T-helper 2 cell treated with Interferon-gamma antibody and Interleukin-4, amounts not matched to agents 5 μg/mL and 100 μg/mL, for 36 hours (primary cell): Measurements from ENCODE around the gene LPXN.

Experiments used
- DNase-seq: peaks from one replicate; pipeline ENCODE4 v3.0.0; 2021; ENCODE audit warnings: low spot score
- H3K27ac Mint-ChIP-seq: one replicate; pipeline ENCODE4 v1.8.0; 2021; ENCODE audit warnings: mild to moderate bottlenecking, mixed read lengths
- H3K27me3 Mint-ChIP-seq: one replicate; pipeline ENCODE4 v1.8.0; 2021; ENCODE audit warnings: low read depth, mixed read lengths
- H3K36me3 Mint-ChIP-seq: one replicate; pipeline ENCODE4 v1.8.0; 2021; ENCODE audit warnings: low read depth, mixed read lengths
- H3K4me1 Mint-ChIP-seq: one replicate; pipeline ENCODE4 v1.8.0; 2021; ENCODE audit warnings: low read depth, mixed read lengths
- H3K4me3 Mint-ChIP-seq: one replicate; pipeline ENCODE4 v1.8.0; 2022; ENCODE audit warnings: mild to moderate bottlenecking, moderate library complexity, mixed read lengths
- H3K9me3 Mint-ChIP-seq: one replicate; pipeline ENCODE4 v1.8.0; 2021; ENCODE audit warnings: mixed read lengths

Gene LPXN

GRCh38 chr11:58524232-58525036 is 51.2 kb downstream of the LPXN start:
- H3K36me3 Mint-ChIP-seq = peaks cover 39% of the 10 kb centered on the region
- peak overlapping the region; percentile 80 for H3K4me3 Mint-ChIP-seq
- H3K4me1 Mint-ChIP-seq = peaks cover 46% of the 10 kb centered on the region
- no peaks in the 10 kb centered on the region for H3K9me3 Mint-ChIP-seq
- H3K27me3 Mint-ChIP-seq = no peaks in the 10 kb centered on the region
- DNase-seq = peak; percentile 42
- H3K27ac Mint-ChIP-seq = peak overlapping the region; percentile 81

- DNase-seq = no peak
- Mint-ChIP-seq H3K36me3 (no peaks in the 10 kb centered on the region), H3K4me3 (no peak overlapping the region), H3K4me1 (peaks cover 3% of the 10 kb centered on the region), H3K27ac (no peak overlapping the region), H3K27me3 (no peaks in the 10 kb centered on the region), H3K9me3 (no peaks in the 10 kb centered on the region)
Measured at GRCh38 chr11:58513747-58514367, 61.8 kb downstream of the LPXN start.

GRCh38 chr11:58511636-58512035 is 64.0 kb downstream of the LPXN start:
- Mint-ChIP-seq H3K4me1 (peaks cover 3% of the 10 kb centered on the region), H3K4me3 (no peak overlapping the region), H3K9me3 (no peaks in the 10 kb centered on the region), H3K27me3 (no peaks in the 10 kb centered on the region), H3K27ac (no peak overlapping the region), H3K36me3 (no peaks in the 10 kb centered on the region)
- DNase-seq = no peak

GRCh38 chr11:58509748-58510147 is 65.9 kb downstream of the LPXN start:
- H3K27ac Mint-ChIP-seq = no peak overlapping the region
- H3K4me3 Mint-ChIP-seq = no peak overlapping the region
- H3K27me3 Mint-ChIP-seq = no peaks in the 10 kb centered on the region
- H3K36me3 Mint-ChIP-seq = no peaks in the 10 kb centered on the region
- no peak for DNase-seq
- H3K4me1 Mint-ChIP-seq = no peaks in the 10 kb centered on the region
- no peaks in the 10 kb centered on the region for H3K9me3 Mint-ChIP-seq

GRCh38 chr11:58508814-58509213 is 66.8 kb downstream of the LPXN start:
- Mint-ChIP-seq H3K36me3 (no peaks in the 10 kb centered on the region), H3K9me3 (no peaks in the 10 kb centered on the region), H3K27ac (no peak overlapping the region), H3K4me1 (no peaks in the 10 kb centered on the region), H3K27me3 (no peaks in the 10 kb centered on the region), H3K4me3 (no peak overlapping the region)
- no peak for DNase-seq

- no peaks in the 10 kb centered on the region for H3K27me3 Mint-ChIP-seq
- H3K4me1 Mint-ChIP-seq = no peaks in the 10 kb centered on the region
- no peaks in the 10 kb centered on the region for H3K9me3 Mint-ChIP-seq
- no peak for DNase-seq
- no peak within 1 kb of the TSS for H3K27ac Mint-ChIP-seq
- H3K36me3 Mint-ChIP-seq = peaks cover 2% of the 10 kb centered on the region
- H3K4me3 Mint-ChIP-seq = no peak within 1 kb of the TSS
Measured at GRCh38 chr11:58508005-58508404, 67.7 kb downstream of the LPXN start, which contains the start of gene OR5B21. OR5B21 (minus strand) TSS chr11:58508105; CDS start chr11:58508105, 0 bp downstream.

- DNase-seq = no peak
- H3K9me3 Mint-ChIP-seq = no peaks in the 10 kb centered on the region
- peaks cover 2% of the 10 kb centered on the region for H3K36me3 Mint-ChIP-seq
- H3K27ac Mint-ChIP-seq = no peak overlapping the region
- H3K4me3 Mint-ChIP-seq = no peak overlapping the region
- no peaks in the 10 kb centered on the region for H3K4me1 Mint-ChIP-seq
- H3K27me3 Mint-ChIP-seq = no peaks in the 10 kb centered on the region
Measured at GRCh38 chr11:58507355-58507754, 68.3 kb downstream of the LPXN start.

- Mint-ChIP-seq H3K27me3 (no peaks in the 10 kb centered on the region), H3K4me3 (no peak overlapping the region), H3K27ac (no peak overlapping the region), H3K4me1 (no peaks in the 10 kb centered on the region), H3K9me3 (no peaks in the 10 kb centered on the region), H3K36me3 (peaks cover 2% of the 10 kb centered on the region)
- no peak for DNase-seq
Measured at GRCh38 chr11:58506935-58507334, 68.7 kb downstream of the LPXN start.

GRCh38 chr11:58505849-58506248 is 69.8 kb downstream of the LPXN start:
- Mint-ChIP-seq H3K9me3 (no peaks in the 10 kb centered on the region), H3K4me3 (no peak overlapping the region), H3K27me3 (no peaks in the 10 kb centered on the region), H3K4me1 (no peaks in the 10 kb centered on the region), H3K36me3 (peaks cover 2% of the 10 kb centered on the region), H3K27ac (no peak overlapping the region)
- peak; percentile 26 for DNase-seq

- DNase-seq = no peak
- H3K36me3 Mint-ChIP-seq = peaks cover 2% of the 10 kb centered on the region
- H3K9me3 Mint-ChIP-seq = no peaks in the 10 kb centered on the region
- H3K4me3 Mint-ChIP-seq = no peak overlapping the region
- no peaks in the 10 kb centered on the region for H3K27me3 Mint-ChIP-seq
- H3K4me1 Mint-ChIP-seq = no peaks in the 10 kb centered on the region
- H3K27ac Mint-ChIP-seq = no peak overlapping the region
Measured at GRCh38 chr11:58504232-58504631, 71.4 kb downstream of the LPXN start.

GRCh38 chr11:58503361-58503856 is 72.2 kb downstream of the LPXN start:
- Mint-ChIP-seq H3K4me1 (peaks cover 6% of the 10 kb centered on the region), H3K36me3 (peaks cover 2% of the 10 kb centered on the region), H3K9me3 (no peaks in the 10 kb centered on the region), H3K27me3 (no peaks in the 10 kb centered on the region), H3K27ac (no peak overlapping the region), H3K4me3 (no peak overlapping the region)
- DNase-seq = no peak

- DNase-seq = no peak
- Mint-ChIP-seq H3K4me3 (no peak overlapping the region), H3K9me3 (no peaks in the 10 kb centered on the region), H3K36me3 (peaks cover 2% of the 10 kb centered on the region), H3K4me1 (peaks cover 6% of the 10 kb centered on the region), H3K27ac (no peak overlapping the region), H3K27me3 (no peaks in the 10 kb centered on the region)
Measured at GRCh38 chr11:58502004-58502403, 73.7 kb downstream of the LPXN start.

GRCh38 chr11:58498464-58498863 is 77.2 kb downstream of the LPXN start:
- Mint-ChIP-seq H3K9me3 (no peaks in the 10 kb centered on the region), H3K27me3 (no peaks in the 10 kb centered on the region), H3K4me1 (peaks cover 10% of the 10 kb centered on the region), H3K36me3 (peaks cover under 1% of the 10 kb centered on the region), H3K4me3 (no peak overlapping the region), H3K27ac (no peak overlapping the region)
- DNase-seq = no peak

- DNase-seq = no peak
- Mint-ChIP-seq H3K27me3 (no peaks in the 10 kb centered on the region), H3K4me3 (no peak overlapping the region), H3K27ac (no peak overlapping the region), H3K9me3 (no peaks in the 10 kb centered on the region), H3K4me1 (peaks cover 10% of the 10 kb centered on the region), H3K36me3 (no peaks in the 10 kb centered on the region)
Measured at GRCh38 chr11:58497951-58498350, 77.7 kb downstream of the LPXN start.
